ENCODE results near the gene IZUMO4.
"Not testable (repeated sequence)": the region's sequence is repeated elsewhere in the genome, so short reads cannot be mapped to it uniquely, and the experiment has no call there.

The IZUMO4 gene

DNA sequence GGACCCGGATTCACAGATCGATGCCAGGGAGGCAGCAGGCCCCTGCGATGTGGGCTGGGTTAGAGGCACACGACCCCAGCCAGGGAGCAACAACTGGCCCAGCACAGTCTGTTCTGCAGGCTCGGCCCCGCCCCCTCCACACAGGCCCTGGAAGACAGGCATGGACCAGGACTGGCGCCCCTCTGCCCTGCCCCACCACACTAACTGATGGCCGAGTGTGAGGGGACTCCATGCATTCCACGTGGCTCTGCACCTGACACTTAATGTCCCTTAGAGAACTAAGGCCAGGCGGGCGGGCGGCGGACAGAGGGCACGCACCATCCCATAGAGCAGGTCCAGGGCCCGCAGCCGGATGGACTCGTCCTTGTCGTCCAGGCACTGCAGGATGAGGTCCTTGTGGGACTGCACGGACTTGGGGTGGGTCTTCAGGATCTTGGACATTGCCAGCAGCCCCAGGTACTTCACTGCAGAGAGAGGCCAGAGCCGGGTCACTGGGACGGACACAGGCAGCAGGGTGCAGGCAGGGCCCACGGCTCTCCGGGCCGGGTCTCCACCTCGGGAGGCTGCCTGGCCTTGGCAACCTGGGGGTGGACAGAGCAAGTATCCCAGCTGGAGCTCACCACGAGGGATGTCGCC is 24.8 kb downstream of the IZUMO4 start:
- H3K4me3 ChIP-seq (replicated peaks in 1 of 2; ENCODE audit: low read depth in 2 of 2, low read length in 2 of 2) = no peak overlapping the region
- TF ChIP-seq CTCF (IDR thresholded peaks at IDR 0.05; ENCODE audit: low read depth, low read length) = no peak
- DNase-seq (ENCODE audit: low read depth in 2 of 2) = no peak

GRCh38 chr19:2122251-2122650 is 25.5 kb downstream of the IZUMO4 start:
- DNase-seq (ENCODE audit: low read depth in 2 of 2) = no peak
- TF ChIP-seq CTCF (IDR thresholded peaks at IDR 0.05; ENCODE audit: low read depth, low read length) = no peak
- no peak overlapping the region for H3K4me3 ChIP-seq (replicated peaks in 1 of 2; ENCODE audit: low read depth in 2 of 2, low read length in 2 of 2)

- H3K4me3 ChIP-seq (replicated peaks in 1 of 2; ENCODE audit: low read depth in 2 of 2, low read length in 2 of 2) = no peak overlapping the region
- TF ChIP-seq CTCF (IDR thresholded peaks at IDR 0.05; ENCODE audit: low read depth, low read length) = no peak
- no peak for DNase-seq (ENCODE audit: low read depth in 2 of 2)
Observed at GRCh38 chr19:2122982-2123381, 26.3 kb downstream of the IZUMO4 start.

- peak in 1 of 2 donors; percentile 9 for DNase-seq (ENCODE audit: low read depth in 2 of 2)
Observed at GRCh38 chr19:2123682-2124387, 27.1 kb downstream of the IZUMO4 start.

DNA sequence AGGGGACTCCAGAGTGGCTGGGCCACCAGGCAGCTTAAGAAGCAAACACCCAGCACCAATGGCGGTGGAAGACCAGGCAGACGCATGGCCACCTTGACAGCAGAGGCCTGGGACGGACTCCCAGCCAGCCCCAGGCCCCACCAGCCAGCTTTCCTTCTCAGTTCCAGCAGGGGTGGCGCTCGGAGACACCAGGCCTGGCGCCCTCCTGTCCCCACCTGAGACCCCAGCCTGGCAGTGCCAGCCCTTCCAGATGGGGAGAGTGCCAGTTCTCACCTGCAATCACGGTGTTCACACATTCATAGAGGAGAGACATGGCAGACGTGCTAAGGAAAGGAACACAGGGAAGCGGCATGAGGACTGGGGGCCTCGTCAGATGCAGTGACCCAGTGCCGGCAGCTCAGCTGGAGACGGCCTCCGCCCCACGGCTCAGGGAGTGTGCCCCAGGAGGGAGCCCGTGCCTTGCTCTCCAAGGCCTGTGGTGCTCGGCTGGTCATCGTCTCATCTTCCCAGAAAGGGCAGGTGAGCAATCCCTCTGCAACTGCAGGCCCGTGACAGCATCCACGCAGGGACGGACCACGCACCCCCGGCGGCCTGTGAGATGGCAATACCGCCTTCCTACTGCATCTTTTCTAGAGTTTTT is 30.3 kb downstream of the IZUMO4 start:
- H3K4me3 ChIP-seq (replicated peaks in 1 of 2; ENCODE audit: low read depth in 2 of 2, low read length in 2 of 2) = no peak overlapping the region
- DNase-seq (ENCODE audit: low read depth in 2 of 2) = no peak
- no peak for TF ChIP-seq CTCF (IDR thresholded peaks at IDR 0.05; ENCODE audit: low read depth, low read length)

More at GRCh38 chr19:2123682-2124387, 27.1 kb downstream of the IZUMO4 start:
- TF ChIP-seq CTCF (IDR thresholded peaks at IDR 0.05; ENCODE audit: low read depth, low read length) = no peak
- H3K4me3 ChIP-seq (replicated peaks in 1 of 2; ENCODE audit: low read depth in 2 of 2, low read length in 2 of 2) = no peak overlapping the region

- no peak for TF ChIP-seq CTCF (IDR thresholded peaks at IDR 0.05; ENCODE audit: low read depth, low read length)
- no peak overlapping the region for H3K4me3 ChIP-seq (replicated peaks in 1 of 2; ENCODE audit: low read depth in 2 of 2, low read length in 2 of 2)
- DNase-seq (ENCODE audit: low read depth in 2 of 2) = no peak
Observed at GRCh38 chr19:2127758-2128157, 31.0 kb downstream of the IZUMO4 start.

DNA sequence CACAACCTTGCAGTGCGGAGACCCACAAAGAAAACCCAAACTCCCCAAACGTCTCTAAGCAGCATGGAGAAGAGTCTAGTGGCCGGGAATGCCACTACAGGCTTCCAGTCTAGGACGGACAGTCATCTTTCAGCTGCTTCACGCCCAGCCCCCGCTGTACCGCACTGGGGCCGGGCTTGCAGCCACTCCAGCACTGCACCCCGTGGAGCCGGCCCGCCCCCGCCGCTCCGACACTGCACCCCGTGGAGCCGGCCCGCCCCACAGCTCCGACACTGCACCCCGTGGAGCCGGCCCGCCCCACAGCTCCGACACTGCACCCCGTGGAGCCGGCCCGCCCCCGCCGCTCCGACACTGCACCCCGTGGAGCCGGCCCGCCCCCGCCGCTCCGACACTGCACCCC is 31.5 kb downstream of the IZUMO4 start:
- not testable (repeated sequence) for H3K4me3 ChIP-seq (replicated peaks in 1 of 2; ENCODE audit: low read depth in 2 of 2, low read length in 2 of 2); DNase-seq (ENCODE audit: low read depth in 2 of 2)

All from cardiac fibroblast (primary cell).